AG04449 (cell line): Measurements from ENCODE around the gene CLHC1.

Experiments
- CTCF ChIA-PET: fragments of 350-600 bp; formaldehyde crosslinking; extraction: SDS; loops from one replicate; lab custom pipeline; 2021; ENCODE audit warnings: antibody characterized with exemption; lab: Yijun Ruan, JAX
- POLR2A ChIA-PET: fragments of 400-600, 350-600 bp; formaldehyde crosslinking; extraction: SDS; loops from one replicate; lab custom pipeline; 2020; ENCODE audit warnings: antibody characterized with exemption, inconsistent platforms; lab: Yijun Ruan, JAX
- DNase-seq: peaks from one replicate; pipeline ENCODE4 v3.0.0-alpha.2; 2010; ENCODE audit warnings: low read depth, low spot score
- H3K4me3 ChIP-seq: 2 replicates; pipeline ENCODE4 v1.5.1; 2011; ENCODE audit warnings: low read depth, mild to moderate bottlenecking, control low read depth, low read length
- TF ChIP-seq, protein P1 (sequence below): IDR thresholded peaks from one replicate; pipeline ENCODE4 v1.5.1; 2011; ENCODE audit warnings: mild to moderate bottlenecking, moderate library complexity, low read length, control low read depth, inconsistent platforms; ENCODE audit not compliant: insufficient read depth; ENCODE audit errors: missing control alignments

CLHC1 gene

DNA sequence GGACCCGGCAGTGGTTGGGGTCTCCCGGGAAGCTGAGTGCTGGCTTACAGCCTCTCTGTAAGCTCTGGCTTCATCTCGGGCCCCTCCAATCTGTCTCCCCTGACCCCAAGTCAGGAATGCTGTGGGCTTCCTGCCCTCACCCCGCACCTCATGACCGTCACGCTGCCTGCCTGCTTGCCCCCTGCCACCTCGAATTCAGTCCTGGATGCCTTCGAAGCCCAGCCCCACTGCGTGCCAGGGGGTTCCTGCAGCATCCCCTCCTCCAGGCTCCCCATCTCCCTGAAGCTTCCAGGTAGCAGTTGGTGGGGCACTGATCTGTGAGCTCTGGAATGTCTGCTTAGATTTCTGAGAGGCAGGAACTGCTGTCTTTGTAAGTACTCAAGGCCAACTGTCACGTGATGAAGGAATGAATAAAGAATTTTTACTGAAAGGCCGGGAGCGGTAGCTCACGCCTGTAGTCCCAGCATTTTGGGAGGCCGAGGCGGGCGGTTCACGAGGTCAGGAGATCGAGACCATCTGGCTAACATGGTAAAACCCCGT is 6.5 kb downstream of the CLHC1 start:
- no peak for DNase-seq
- TF ChIP-seq, protein P1, sequence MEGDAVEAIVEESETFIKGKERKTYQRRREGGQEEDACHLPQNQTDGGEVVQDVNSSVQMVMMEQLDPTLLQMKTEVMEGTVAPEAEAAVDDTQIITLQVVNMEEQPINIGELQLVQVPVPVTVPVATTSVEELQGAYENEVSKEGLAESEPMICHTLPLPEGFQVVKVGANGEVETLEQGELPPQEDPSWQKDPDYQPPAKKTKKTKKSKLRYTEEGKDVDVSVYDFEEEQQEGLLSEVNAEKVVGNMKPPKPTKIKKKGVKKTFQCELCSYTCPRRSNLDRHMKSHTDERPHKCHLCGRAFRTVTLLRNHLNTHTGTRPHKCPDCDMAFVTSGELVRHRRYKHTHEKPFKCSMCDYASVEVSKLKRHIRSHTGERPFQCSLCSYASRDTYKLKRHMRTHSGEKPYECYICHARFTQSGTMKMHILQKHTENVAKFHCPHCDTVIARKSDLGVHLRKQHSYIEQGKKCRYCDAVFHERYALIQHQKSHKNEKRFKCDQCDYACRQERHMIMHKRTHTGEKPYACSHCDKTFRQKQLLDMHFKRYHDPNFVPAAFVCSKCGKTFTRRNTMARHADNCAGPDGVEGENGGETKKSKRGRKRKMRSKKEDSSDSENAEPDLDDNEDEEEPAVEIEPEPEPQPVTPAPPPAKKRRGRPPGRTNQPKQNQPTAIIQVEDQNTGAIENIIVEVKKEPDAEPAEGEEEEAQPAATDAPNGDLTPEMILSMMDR: no peak
- ChIA-PET POLR2A (interaction anchor here (0.8 kb wide), 1 partner anchor 177 kb away, joined by 4 read pairs; no protein-coding TSS in a partner anchor), CTCF (interaction anchor here (1.7 kb wide), 1 partner anchor 326 kb away, joined by 8 read pairs; no protein-coding TSS in a partner anchor)
- H3K4me3 ChIP-seq: no peak overlapping the region

DNA sequence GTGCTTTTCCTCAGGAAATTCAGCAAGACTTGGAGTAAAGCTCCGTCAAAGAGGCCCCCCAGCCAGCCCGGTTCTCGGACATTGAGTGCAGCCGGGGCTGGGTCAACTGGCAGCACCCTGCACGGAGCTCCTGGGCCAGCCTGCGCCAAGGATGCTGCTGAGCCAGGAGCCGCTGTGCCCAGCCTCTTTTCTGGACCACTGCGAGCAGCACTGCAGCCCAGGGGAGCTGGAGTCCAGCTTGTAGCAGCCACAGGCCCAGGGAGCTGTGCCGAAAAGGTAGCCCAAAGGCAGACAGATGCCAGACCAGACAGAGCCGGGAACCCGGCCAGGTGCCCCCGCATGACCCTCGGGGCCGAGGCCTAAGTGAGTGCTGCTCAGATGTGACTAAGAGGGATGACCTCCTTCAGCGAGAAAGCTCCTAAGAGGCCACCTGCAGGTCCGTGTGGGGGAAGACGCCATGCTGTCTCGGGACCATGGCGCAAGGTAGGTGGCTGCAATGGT is 7.3 kb downstream of the CLHC1 start:
- TF ChIP-seq, protein P1: no peak
- H3K4me3 ChIP-seq: no peak overlapping the region
- DNase-seq: no peak
- POLR2A ChIA-PET: interaction anchor here (0.8 to 2.5 kb wide), 2 partner anchors 8 to 176 kb away, joined by 4 to 10 read pairs; partner anchors contain the start of genes CLHC1 and RPS27A
- CTCF ChIA-PET: interaction anchor here (1.7 kb wide), 1 partner anchor 325 kb away, joined by 8 read pairs; no protein-coding TSS in a partner anchor

DNA sequence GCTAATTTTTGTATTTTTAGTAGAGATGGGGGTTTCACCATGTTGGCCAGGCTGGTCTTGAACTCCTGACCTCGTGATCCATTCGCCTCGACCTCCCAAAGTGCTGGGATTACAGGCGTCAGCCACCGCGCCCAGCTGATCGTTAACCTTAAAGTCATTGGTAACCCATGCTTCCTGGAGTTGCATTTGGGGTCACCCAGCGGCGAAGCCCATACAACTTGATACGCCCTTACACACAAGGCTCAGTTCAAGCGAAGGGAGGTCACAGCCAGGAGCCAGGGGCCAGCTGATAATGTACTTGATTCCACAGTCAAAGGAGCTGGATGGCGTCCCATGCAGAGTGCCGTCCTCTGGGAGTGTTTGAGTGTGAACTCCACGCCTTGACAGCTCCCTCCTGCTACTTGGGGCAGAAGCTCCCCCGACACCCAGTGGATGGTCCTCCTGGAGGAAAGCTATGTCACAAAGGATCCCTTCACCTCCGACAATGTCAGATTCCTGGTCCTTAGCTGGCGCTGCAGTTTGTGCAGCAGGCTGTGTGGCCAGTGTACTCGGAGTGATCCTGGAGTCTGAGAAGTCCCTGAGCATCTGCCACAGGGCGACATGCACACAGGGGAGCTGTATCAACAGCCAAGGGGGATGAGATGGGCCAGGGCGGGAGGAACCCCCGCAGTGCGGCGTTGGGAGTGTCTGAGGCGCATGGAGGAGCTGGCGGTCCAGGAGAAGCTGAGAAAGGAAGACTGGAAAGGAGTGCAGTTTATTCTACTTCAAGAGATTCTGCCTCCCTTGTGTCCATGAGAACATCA is 7.9 kb downstream of the CLHC1 start:
- ChIA-PET POLR2A (interaction anchor here (0.8 to 2.5 kb wide), 2 partner anchors 8 to 176 kb away, joined by 4 to 10 read pairs; partner anchors contain the start of genes CLHC1 and RPS27A), CTCF (interaction anchor here (1.7 to 2.1 kb wide), 2 partner anchors 39 to 324 kb away, joined by 4 to 8 read pairs; no protein-coding TSS in a partner anchor)
- no peak for DNase-seq
- TF ChIP-seq, protein P1: no peak
- H3K4me3 ChIP-seq: no peak overlapping the region

DNA sequence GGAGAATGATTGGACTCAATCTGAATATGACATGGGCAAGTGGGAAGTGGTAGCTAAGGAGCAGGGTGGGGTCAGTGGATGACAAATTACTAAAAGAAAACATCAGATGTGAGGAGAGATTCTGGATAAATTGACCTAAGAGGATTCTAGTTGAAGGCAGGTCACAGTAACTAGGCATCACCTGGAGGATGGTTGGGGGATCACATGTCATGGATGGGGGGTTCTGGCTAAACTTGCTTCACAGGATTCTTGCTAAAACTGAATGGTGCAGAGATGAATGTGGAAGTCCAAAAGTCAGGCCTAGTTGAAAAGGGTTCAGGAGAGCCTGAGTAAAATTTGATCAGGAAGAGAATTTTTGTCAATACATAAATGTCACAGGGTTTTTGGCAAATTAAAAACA is 18.3 kb downstream of the CLHC1 start:
- POLR2A ChIA-PET: no interaction called here
- TF ChIP-seq, protein P1: no peak
- no peak overlapping the region for H3K4me3 ChIP-seq
- no peak for DNase-seq
- CTCF ChIA-PET: interaction anchor here (0.9 to 1.6 kb wide), 2 partner anchors 218 to 314 kb away, joined by 4 read pairs; no protein-coding TSS in a partner anchor

DNA sequence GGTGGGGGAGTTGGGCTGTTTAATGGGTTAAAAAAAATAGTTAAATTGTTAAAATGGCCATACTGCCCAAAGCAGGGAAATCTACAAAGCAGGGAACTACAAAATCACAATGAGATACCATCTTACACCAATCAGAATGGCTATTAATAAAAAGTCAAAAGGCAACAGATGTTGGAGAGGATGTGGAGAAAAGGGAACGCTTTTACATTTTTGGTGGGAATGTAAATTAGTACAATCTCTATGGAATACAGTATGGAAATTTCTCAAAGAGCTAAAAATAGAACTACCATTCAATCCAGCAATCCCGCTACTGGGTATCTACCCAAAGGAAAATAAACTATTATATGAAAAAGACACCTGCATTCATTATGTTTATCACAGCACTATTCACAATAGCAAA is 27.1 kb downstream of the CLHC1 start:
- ChIA-PET POLR2A (no interaction called here), CTCF (interaction anchor here (0.8 to 1.1 kb wide), 2 partner anchors 16 to 306 kb away, joined by 3 to 5 read pairs; no protein-coding TSS in a partner anchor)
- TF ChIP-seq, protein P1: no peak
- H3K4me3 ChIP-seq: no peak overlapping the region
- no peak for DNase-seq

DNA sequence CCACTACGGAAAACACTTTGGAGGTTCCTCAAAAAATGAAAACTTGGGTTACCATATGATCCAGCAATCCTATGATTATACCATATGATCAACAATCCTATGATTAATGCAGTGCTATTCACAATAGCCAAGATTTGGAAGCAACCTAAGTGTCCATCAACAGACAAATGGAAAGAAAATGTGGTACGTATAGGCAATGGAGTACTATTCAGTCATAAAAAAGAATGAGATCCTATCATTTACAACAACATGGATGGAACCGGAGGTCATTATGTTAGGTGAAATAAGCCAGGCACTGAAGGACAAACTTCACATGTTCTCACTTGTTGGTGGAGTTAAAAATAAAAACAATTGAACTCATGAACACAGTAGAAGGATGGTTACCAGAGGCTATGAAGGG is 27.6 kb downstream of the CLHC1 start:
- CTCF ChIA-PET: interaction anchor here (1.0 kb wide), 1 partner anchor 28 kb away, joined by 3 read pairs; no protein-coding TSS in a partner anchor
- POLR2A ChIA-PET: no interaction called here
- no peak for DNase-seq
- H3K4me3 ChIP-seq: no peak overlapping the region
- TF ChIP-seq, protein P1: no peak
